OCI-LY3 (cell line): ENCODE results near the gene CCDC158.

ENCODE experiments used
- H2AFZ ChIP-seq: fragments of 200-600, 300-600 bp; shearing (Covaris generic); 2 replicates; pipeline ENCODE4 v1.6.0; 2014; ENCODE audit warnings: antibody characterized with exemption, low read depth, low read length
- H3K27ac ChIP-seq: fragments of 200-600, 300-600 bp; sonication (generic); 2 replicates; pipeline ENCODE4 v1.5.1; 2014; ENCODE audit warnings: mild to moderate bottlenecking, low read length, moderate library complexity, mixed read lengths
- H3K27me3 ChIP-seq: fragments of 200-600, 300-600 bp; sonication (generic); 2 replicates; pipeline ENCODE4 v1.6.1; 2014; ENCODE audit warnings: low read depth, low read length, mixed read lengths
- H3K36me3 ChIP-seq: fragments of 200-600, 300-600 bp; sonication (generic); replicated peaks from 2 replicates; pipeline ENCODE3; 2014; ENCODE audit warnings: low read depth, low read length, mixed read lengths
- H3K4me1 ChIP-seq: fragments of 300-600, 200-600 bp; sonication (generic); 2 replicates; pipeline ENCODE4 v1.6.1; 2014; ENCODE audit warnings: low read length, mixed read lengths
- H3K4me2 ChIP-seq: fragments of 200-600, 300-600 bp; sonication (generic); 2 replicates; pipeline ENCODE4 v1.6.1; 2014; ENCODE audit warnings: low read length, mixed read lengths
- H3K4me3 ChIP-seq: fragments of 300-600, 200-600 bp; sonication (generic); 2 replicates; pipeline ENCODE4 v1.5.1; 2014; ENCODE audit warnings: antibody characterized with exemption, mild to moderate bottlenecking, low read length, moderate library complexity
- H3K79me2 ChIP-seq: fragments of 300-600, 200-600 bp; shearing (Covaris generic); 2 replicates; pipeline ENCODE4 v1.6.1; 2014; ENCODE audit warnings: mild to moderate bottlenecking, low read length, mixed read lengths
- H3K9ac ChIP-seq: fragments of 300-600, 200-600 bp; shearing (Covaris generic); 2 replicates; pipeline ENCODE4 v1.6.0; 2014; ENCODE audit warnings: mild to moderate bottlenecking, low read length, moderate library complexity
- H3K9me3 ChIP-seq: fragments of 200-600, 300-600 bp; shearing (Covaris generic); 2 replicates; pipeline ENCODE4 v1.6.1; 2014; ENCODE audit warnings: low read length, mixed read lengths; ENCODE audit not compliant: insufficient read depth
- H4K20me1 ChIP-seq: fragments of 200-600, 300-600 bp; sonication (generic); 2 replicates; pipeline ENCODE4 v1.6.1; 2016; ENCODE audit warnings: low read length, mixed read lengths; ENCODE audit not compliant: insufficient read depth
- EZH2phosphoT487 ChIP-seq: fragments of 200-600 bp; shearing (Covaris generic); IDR thresholded peaks from 2 replicates; pipeline ENCODE4 v1.6.1; 2018; ENCODE audit warnings: antibody characterized with exemption, mixed run types, low read depth
- TF ChIP-seq, protein P1 (sequence below): fragments of 200-600, 300-600 bp; sonication (generic); IDR thresholded peaks from 2 replicates; pipeline ENCODE4 v1.5.1; 2014; ENCODE audit warnings: antibody characterized with exemption, low read length, low read depth

The CCDC158 gene

DNA sequence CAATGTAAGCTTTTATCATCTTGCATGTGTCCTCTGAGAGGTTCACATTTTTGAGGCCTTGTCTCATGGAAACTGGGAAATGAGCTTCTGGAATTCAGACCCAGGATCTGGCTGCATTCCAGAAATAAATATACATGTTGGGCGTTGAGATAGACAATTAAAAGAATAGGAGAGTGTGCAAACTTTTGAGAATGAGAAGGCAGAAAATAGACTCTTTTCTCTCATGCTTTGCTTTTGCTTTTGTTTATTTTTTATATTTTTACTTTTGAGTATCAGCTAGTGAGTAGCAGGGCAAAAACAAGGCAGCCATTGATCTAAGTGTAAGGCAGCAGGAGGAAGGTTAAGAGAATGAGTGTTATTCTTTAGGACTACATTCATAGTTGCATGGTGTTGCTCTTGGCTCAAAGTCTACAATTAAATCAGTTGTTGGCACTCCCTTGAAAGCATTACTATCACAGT, 26.5 kb upstream of the CCDC158 start:
- Histone ChIP-seq H3K4me3 (no peak overlapping the region), H3K27me3 (peaks cover 19% of the 10 kb centered on the region), H3K9me3 (no peaks in the 10 kb centered on the region), H3K27ac (no peak overlapping the region), H3K36me3 (no peaks in the 10 kb centered on the region), H3K4me1 (peaks cover 32% of the 10 kb centered on the region), H3K79me2 (no peaks in the 10 kb centered on the region), H4K20me1 (no peaks in the 10 kb centered on the region), H3K4me2 (no peak overlapping the region), H3K9ac (no peak overlapping the region), H2AFZ (no peak overlapping the region)
- TF ChIP-seq EZH2phosphoT487: no peak
- TF ChIP-seq, protein P1, sequence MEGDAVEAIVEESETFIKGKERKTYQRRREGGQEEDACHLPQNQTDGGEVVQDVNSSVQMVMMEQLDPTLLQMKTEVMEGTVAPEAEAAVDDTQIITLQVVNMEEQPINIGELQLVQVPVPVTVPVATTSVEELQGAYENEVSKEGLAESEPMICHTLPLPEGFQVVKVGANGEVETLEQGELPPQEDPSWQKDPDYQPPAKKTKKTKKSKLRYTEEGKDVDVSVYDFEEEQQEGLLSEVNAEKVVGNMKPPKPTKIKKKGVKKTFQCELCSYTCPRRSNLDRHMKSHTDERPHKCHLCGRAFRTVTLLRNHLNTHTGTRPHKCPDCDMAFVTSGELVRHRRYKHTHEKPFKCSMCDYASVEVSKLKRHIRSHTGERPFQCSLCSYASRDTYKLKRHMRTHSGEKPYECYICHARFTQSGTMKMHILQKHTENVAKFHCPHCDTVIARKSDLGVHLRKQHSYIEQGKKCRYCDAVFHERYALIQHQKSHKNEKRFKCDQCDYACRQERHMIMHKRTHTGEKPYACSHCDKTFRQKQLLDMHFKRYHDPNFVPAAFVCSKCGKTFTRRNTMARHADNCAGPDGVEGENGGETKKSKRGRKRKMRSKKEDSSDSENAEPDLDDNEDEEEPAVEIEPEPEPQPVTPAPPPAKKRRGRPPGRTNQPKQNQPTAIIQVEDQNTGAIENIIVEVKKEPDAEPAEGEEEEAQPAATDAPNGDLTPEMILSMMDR: no peak

DNA sequence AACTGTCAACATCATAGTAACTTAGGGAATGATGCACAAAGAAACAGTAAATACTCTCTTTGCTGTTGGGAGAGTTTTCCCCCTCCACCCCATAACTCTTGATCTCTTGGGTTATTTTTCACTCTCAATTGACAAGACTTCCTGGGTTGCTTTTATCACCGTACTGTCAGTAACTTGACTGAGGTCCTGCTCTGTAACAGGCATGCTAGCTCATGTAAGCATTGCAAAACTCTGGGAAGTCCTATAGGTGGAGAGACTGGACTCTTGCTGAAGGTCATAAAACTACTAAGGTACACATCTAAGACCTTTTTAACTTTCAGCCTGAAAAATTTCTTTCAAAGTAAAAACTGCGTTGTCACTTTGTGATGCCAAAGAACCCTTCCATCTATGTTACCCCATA, 25.0 kb upstream of the CCDC158 start:
- no peak overlapping the region for H2AFZ ChIP-seq
- TF ChIP-seq EZH2phosphoT487: no peak
- H3K36me3 ChIP-seq: no peaks in the 10 kb centered on the region

DNA sequence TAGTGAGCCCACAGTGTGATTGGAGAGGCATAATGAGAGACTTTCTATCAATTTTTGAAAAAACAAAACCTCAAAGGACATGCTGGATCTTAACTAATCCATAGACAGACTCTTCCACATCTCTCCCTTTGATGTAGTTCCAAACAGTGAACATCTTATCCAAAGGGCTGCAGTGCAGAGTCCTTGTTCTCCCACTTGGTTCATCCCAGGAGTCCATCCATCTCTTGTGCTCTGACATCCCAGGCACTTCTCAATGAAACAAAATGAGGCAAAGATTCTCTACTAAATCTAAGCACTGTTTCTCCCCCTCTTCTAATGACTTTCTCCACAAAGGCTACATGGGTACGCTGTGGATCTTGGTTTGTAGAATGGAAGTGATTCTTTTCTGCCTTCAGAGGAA, 22.4 kb upstream of the CCDC158 start:
- no peak overlapping the region for H3K9ac ChIP-seq
- TF ChIP-seq, protein P1: no peak
- no peak for TF ChIP-seq EZH2phosphoT487
- no peaks in the 10 kb centered on the region for H3K36me3 ChIP-seq
- no peaks in the 10 kb centered on the region for H4K20me1 ChIP-seq
- H3K9me3 ChIP-seq: no peaks in the 10 kb centered on the region
- H3K4me3 ChIP-seq: no peak overlapping the region
- H3K4me1 ChIP-seq: peaks cover 10% of the 10 kb centered on the region
- peaks cover 17% of the 10 kb centered on the region for H3K27me3 ChIP-seq
- H3K27ac ChIP-seq: no peak overlapping the region
- H3K79me2 ChIP-seq: no peaks in the 10 kb centered on the region
- H3K4me2 ChIP-seq: no peak overlapping the region
- H2AFZ ChIP-seq: no peak overlapping the region

More for the DNA sequence above, 25.0 kb upstream of the CCDC158 start:
- H4K20me1 ChIP-seq: no peaks in the 10 kb centered on the region
- no peak overlapping the region for H3K27ac ChIP-seq
- no peaks in the 10 kb centered on the region for H3K79me2 ChIP-seq
- H3K27me3 ChIP-seq: peaks cover 19% of the 10 kb centered on the region
- no peak overlapping the region for H3K4me2 ChIP-seq
- H3K4me3 ChIP-seq: no peak overlapping the region
- H3K4me1 ChIP-seq: peaks cover 35% of the 10 kb centered on the region
- no peaks in the 10 kb centered on the region for H3K9me3 ChIP-seq
- H3K9ac ChIP-seq: no peak overlapping the region

DNA sequence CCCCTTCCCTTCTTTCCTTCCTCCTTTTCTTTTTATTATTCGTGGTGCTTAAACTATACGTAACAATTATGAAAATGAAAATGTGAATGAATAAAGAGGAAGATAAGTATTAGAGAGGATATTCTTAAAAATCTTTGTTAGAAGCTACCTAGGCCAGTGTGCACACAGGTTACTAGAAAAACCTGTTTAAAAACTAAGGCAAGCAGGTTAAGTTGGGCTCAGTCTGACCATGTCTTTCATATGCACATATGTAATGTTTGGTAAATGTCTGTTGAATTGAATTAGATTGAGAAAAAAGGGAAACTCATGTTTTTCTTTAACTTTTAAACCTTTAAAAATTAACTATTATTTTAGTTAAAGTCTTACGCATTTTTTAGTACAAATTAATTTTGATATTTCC, 21.9 kb upstream of the CCDC158 start:
- Histone ChIP-seq H3K27ac (no peak overlapping the region), H3K4me1 (peaks cover 10% of the 10 kb centered on the region), H3K9me3 (no peaks in the 10 kb centered on the region), H3K27me3 (peaks cover 21% of the 10 kb centered on the region), H3K4me2 (peak overlapping the region; percentile 42), H3K79me2 (no peaks in the 10 kb centered on the region), H4K20me1 (no peaks in the 10 kb centered on the region), H3K4me3 (peak overlapping the region; percentile 40), H3K36me3 (no peaks in the 10 kb centered on the region), H2AFZ (0 out of 2 replicates have a peak overlapping the region, but pooled peaks have one; percentile 83), H3K9ac (no peak overlapping the region)
- no peak for TF ChIP-seq EZH2phosphoT487
- TF ChIP-seq, protein P1: no peak
